ENCODE data around the gene PBLD.

GRCh38 chr10:68305854-68306253, 26.9 kb downstream of the PBLD start:
- TF ChIP-seq, protein P1, sequence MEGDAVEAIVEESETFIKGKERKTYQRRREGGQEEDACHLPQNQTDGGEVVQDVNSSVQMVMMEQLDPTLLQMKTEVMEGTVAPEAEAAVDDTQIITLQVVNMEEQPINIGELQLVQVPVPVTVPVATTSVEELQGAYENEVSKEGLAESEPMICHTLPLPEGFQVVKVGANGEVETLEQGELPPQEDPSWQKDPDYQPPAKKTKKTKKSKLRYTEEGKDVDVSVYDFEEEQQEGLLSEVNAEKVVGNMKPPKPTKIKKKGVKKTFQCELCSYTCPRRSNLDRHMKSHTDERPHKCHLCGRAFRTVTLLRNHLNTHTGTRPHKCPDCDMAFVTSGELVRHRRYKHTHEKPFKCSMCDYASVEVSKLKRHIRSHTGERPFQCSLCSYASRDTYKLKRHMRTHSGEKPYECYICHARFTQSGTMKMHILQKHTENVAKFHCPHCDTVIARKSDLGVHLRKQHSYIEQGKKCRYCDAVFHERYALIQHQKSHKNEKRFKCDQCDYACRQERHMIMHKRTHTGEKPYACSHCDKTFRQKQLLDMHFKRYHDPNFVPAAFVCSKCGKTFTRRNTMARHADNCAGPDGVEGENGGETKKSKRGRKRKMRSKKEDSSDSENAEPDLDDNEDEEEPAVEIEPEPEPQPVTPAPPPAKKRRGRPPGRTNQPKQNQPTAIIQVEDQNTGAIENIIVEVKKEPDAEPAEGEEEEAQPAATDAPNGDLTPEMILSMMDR (IDR thresholded peaks at IDR 0.05): no peak
- TF ChIP-seq POLR2A (IDR thresholded peaks at IDR 0.05): no peak

Data from body of pancreas (tissue), 4 donors.